GM12874 (cell line): ENCODE results near the gene MBD3.

Experiments used
- CTCF ChIP-seq: IDR thresholded peaks from 2 replicates; pipeline ENCODE4 v1.5.1; 2011; ENCODE audit warnings: low read depth, mild to moderate bottlenecking, control low read depth, low read length, moderate library complexity; ENCODE audit not compliant: insufficient read depth

MBD3 gene

GRCh38 chr19:1528596-1529429, 63.9 kb downstream of the MBD3 start:
- TF ChIP-seq CTCF, result no peak

GRCh38 chr19:1527650-1528309, 64.9 kb downstream of the MBD3 start:
- no peak for TF ChIP-seq CTCF

GRCh38 chr19:1526979-1527649, 65.6 kb downstream of the MBD3 start:
- no peak for TF ChIP-seq CTCF

GRCh38 chr19:1526066-1526778, 66.4 kb downstream of the MBD3 start:
- no peak for TF ChIP-seq CTCF

- TF ChIP-seq CTCF, result no peak
These were observed 67.3 kb downstream of the MBD3 start for GRCh38 chr19:1525343-1525742.

- no peak for TF ChIP-seq CTCF
These were observed 67.7 kb downstream of the MBD3 start for GRCh38 chr19:1524972-1525325.
